Epidermal melanocyte (primary cell): ENCODE measurements around the gene SLC26A2.
A peak's percentile ranks its signal among the peaks of the same experiment; 100 is the strongest.

Source experiments
- DNase-seq: peaks from one replicate; pipeline ENCODE4 v3.0.0; 2011; ENCODE audit warnings: low spot score; ENCODE audit not compliant: insufficient read length

Gene SLC26A2

GRCh38 chr5:150035139-150035895 is 74.8 kb downstream of the SLC26A2 start:
- DNase-seq: no peak

DNA sequence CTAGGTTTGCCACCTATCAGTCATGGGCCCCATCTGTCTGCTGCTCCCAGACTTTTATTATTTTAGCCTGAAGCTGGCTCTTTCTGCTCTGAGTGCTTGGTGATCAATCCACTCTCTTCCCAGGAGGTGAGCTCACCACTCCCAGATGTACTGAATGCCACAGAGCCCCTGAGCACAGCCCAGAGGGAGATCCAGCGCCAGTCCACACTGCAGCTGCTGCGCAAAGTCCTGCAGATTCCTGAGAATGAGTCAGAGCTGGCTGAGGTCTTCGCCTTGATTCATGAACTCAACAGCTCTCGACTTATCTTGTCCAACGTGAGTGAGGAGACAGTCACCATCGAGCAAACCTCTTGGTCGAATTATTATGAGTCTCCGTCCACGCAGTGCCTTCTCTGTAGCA is 76.0 kb downstream of the SLC26A2 start:
- peak; percentile 65 for DNase-seq
